Thyroid gland (tissue), 4 donors: ENCODE results near the gene ZNF726.

ENCODE experiments used
- CTCF ChIP-seq, 6 experiments: fragments of 200-600 bp in 3 of 6; fragments of 450-650 bp in 3 of 6; sonication (generic) in 3 of 6; IDR thresholded peaks; one replicate each; pipeline ENCODE4 v1.5.1; 2016 to 2019; ENCODE audit warnings: antibody characterized with exemption in 6 of 6, mild to moderate bottlenecking in 2 of 6, inconsistent platforms in 1 of 6, moderate library complexity in 1 of 6
- POLR2A ChIP-seq, 2 donors: fragments of 450-650 bp; IDR thresholded peaks; one replicate each; pipeline ENCODE4 v1.6.1; 2017; ENCODE audit warnings: antibody characterized with exemption in 2 of 2, mild to moderate bottlenecking in 2 of 2, moderate library complexity in 1 of 2

GRCh38 chr19:23882493-23882892, 32.2 kb upstream of the ZNF726 start:
- TF ChIP-seq CTCF (IDR thresholded peaks at IDR 0.05) (no peak), POLR2A (IDR thresholded peaks at IDR 0.05) (no peak)
